ENCODE results near the gene PITX1.
"Not testable (repeated sequence)": the region's sequence is repeated elsewhere in the genome, so short reads cannot be mapped to it uniquely, and the experiment has no call there.

The PITX1 gene

GRCh38 chr5:135033901-135034235 is at the start of gene PITX1:
Gene PITX1 (minus strand): TSS chr5:135034228. CDS start chr5:135033881, 347 bp downstream.
- no peak for DNase-seq

GRCh38 chr5:135083334-135083733 is 49.3 kb upstream of the PITX1 start:
- DNase-seq, result not testable (repeated sequence)

- no peak for DNase-seq
Measured at GRCh38 chr5:135081240-135081639, 47.2 kb upstream of the PITX1 start.

- DNase-seq, result no peak
Measured at GRCh38 chr5:135079760-135080159, 45.7 kb upstream of the PITX1 start.

- no peak for DNase-seq
Measured at GRCh38 chr5:135079099-135079681, 45.2 kb upstream of the PITX1 start.

GRCh38 chr5:135076801-135077200 is 42.8 kb upstream of the PITX1 start:
- DNase-seq, result no peak

- no peak for DNase-seq
Measured at GRCh38 chr5:135076051-135076491, 42.0 kb upstream of the PITX1 start.

GRCh38 chr5:135075621-135076020 is 41.6 kb upstream of the PITX1 start:
- no peak for DNase-seq

- DNase-seq, result no peak
Measured at GRCh38 chr5:135073761-135074345, 39.8 kb upstream of the PITX1 start.

- DNase-seq, result no peak
Measured at GRCh38 chr5:135072387-135073281, 38.6 kb upstream of the PITX1 start.

- DNase-seq, result no peak
Measured at GRCh38 chr5:135071311-135071710, 37.3 kb upstream of the PITX1 start.

- DNase-seq, result no peak
Measured at GRCh38 chr5:135069895-135070657, 36.0 kb upstream of the PITX1 start.

GRCh38 chr5:135069016-135069770 is 35.2 kb upstream of the PITX1 start:
- DNase-seq, result no peak

GRCh38 chr5:135067587-135067986 is 33.6 kb upstream of the PITX1 start:
- DNase-seq, result no peak

- DNase-seq, result no peak
Measured at GRCh38 chr5:135066781-135067180, 32.8 kb upstream of the PITX1 start.

GRCh38 chr5:135065306-135066265 is 31.6 kb upstream of the PITX1 start:
- no peak for DNase-seq

- no peak for DNase-seq
Measured at GRCh38 chr5:135064235-135064570, 30.2 kb upstream of the PITX1 start.

GRCh38 chr5:135063511-135064234 is 29.6 kb upstream of the PITX1 start:
- no peak for DNase-seq

- no peak for DNase-seq
Measured at GRCh38 chr5:135063056-135063445, 29.0 kb upstream of the PITX1 start.

GRCh38 chr5:135062216-135063055 is 28.4 kb upstream of the PITX1 start:
- no peak for DNase-seq
